ENCODE measurements around the gene TTC9. TPM values are rescaled to one million over a fixed set of nuclear protein-coding genes. Genes with fewer than 3 reads are reported as not detected.

The TTC9 gene
- total and polyA plus RNA-seq, 8 donors, result 0.59 to 4.0 (median 0.97) TPM

- Histone ChIP-seq H3K9me3 (no peaks in the 10 kb centered on the region), H3K4me1 (no peaks in the 10 kb centered on the region), H3K4me3 (no peak overlapping the region), H3K27me3 (no peaks in the 10 kb centered on the region), H3K36me3 (no peaks in the 10 kb centered on the region), H3K27ac (no peak overlapping the region)
- intact Hi-C loops (cut with DNase I), result loop anchor here in 2 of 3 donors (10.0 kb wide), 2 partner anchors 83 to 93 kb away; no protein-coding TSS in a partner anchor
- FAIRE-seq (no peak), ATAC-seq (no peak), DNase-seq (no peak)
- 69 to 87% methylated on average over 3 of the region's 3 CpGs for WGBS, 2 donors
- TF ChIP-seq CTCF (IDR thresholded peaks at IDR 0.05), result no peak
Observed at GRCh38 chr14:70631948-70632347, 9.8 kb upstream of the TTC9 start.

- intact Hi-C loops (cut with DNase I), result loop anchor here in 2 of 3 donors (10.0 kb wide), 2 partner anchors 79 to 89 kb away; no protein-coding TSS in a partner anchor
- WGBS, 2 donors, result 88 to 91% methylated on average over 6 of the region's 6 CpGs
- Histone ChIP-seq H3K9me3 (no peaks in the 10 kb centered on the region), H3K27me3 (no peaks in the 10 kb centered on the region), H3K27ac (no peak overlapping the region), H3K36me3 (no peaks in the 10 kb centered on the region), H3K4me3 (no peak overlapping the region), H3K4me1 (no peaks in the 10 kb centered on the region)
- no peak for FAIRE-seq
- no peak for ATAC-seq
- no peak for DNase-seq
- no peak for TF ChIP-seq CTCF (IDR thresholded peaks at IDR 0.05)
Observed at GRCh38 chr14:70635971-70636595, 5.6 kb upstream of the TTC9 start.

GRCh38 chr14:70638416-70638815 is 3.3 kb upstream of the TTC9 start:
- no peak overlapping the region for H3K27ac ChIP-seq
- intact Hi-C loops (cut with DNase I), result loop anchor here in 2 of 3 donors (10.0 kb wide), 2 partner anchors 76 to 86 kb away; no protein-coding TSS in a partner anchor

GRCh38 chr14:70640938-70641547 is 673 bp upstream of the TTC9 start:
- Histone ChIP-seq H3K4me3 (peak overlapping the region; percentile 43 to 65 (median 63)), H3K27me3 (no peaks in the 10 kb centered on the region), H3K27ac (peak overlapping the region in 1 of 4 donors; percentile 9), H3K36me3 (no peaks in the 10 kb centered on the region), H3K4me1 (no peaks in the 10 kb centered on the region), H3K9me3 (no peaks in the 10 kb centered on the region)
- TF ChIP-seq CTCF (IDR thresholded peaks at IDR 0.05), result no peak
- no peak for FAIRE-seq
- WGBS, 2 donors, result 1% methylated on average over 28 of the region's 28 CpGs
- DNase-seq, result peak in 4 of 6 donors; percentile 28 to 64 (median 46)
- ATAC-seq, result peak; percentile 65 to 86 (median 78)
- intact Hi-C loops (cut with DNase I), result no loop called here

More at GRCh38 chr14:70638416-70638815, 3.3 kb upstream of the TTC9 start:
- no peaks in the 10 kb centered on the region for H3K36me3 ChIP-seq
- H3K4me1 ChIP-seq, result no peaks in the 10 kb centered on the region
- whole genome bisulfite sequencing, 2 donors, result 63 to 74% methylated on average over 2 of the region's 2 CpGs
- ATAC-seq (no peak), DNase-seq (no peak), FAIRE-seq (no peak)
- H3K4me3 ChIP-seq, result no peak overlapping the region
- H3K9me3 ChIP-seq, result no peaks in the 10 kb centered on the region
- TF ChIP-seq CTCF (IDR thresholded peaks at IDR 0.05), result no peak
- no peaks in the 10 kb centered on the region for H3K27me3 ChIP-seq
